Hematopoietic multipotent progenitor cell treated with erythropoietin and hydrocortisone succinate and interleukin-3 and kit ligand, for 6 days (in vitro differentiated cells): ENCODE data around the gene TOMM20.

Source experiments
- DNase-seq: peaks from one replicate; pipeline ENCODE4 v3.0.0-alpha.2; 2015

Gene TOMM20

GRCh38 chr1:235133086-235133485 is 4.4 kb upstream of the TOMM20 start:
- DNase-seq: no peak

GRCh38 chr1:235131961-235132360 is 3.3 kb upstream of the TOMM20 start:
- DNase-seq: no peak

- no peak for DNase-seq
Observed at GRCh38 chr1:235130766-235131270, 2.2 kb upstream of the TOMM20 start.

GRCh38 chr1:235129774-235130570 is 1.3 kb upstream of the TOMM20 start:
- no peak for DNase-seq

GRCh38 chr1:235127732-235128455 is 743 bp downstream of the TOMM20 start:
- peak; percentile 33 for DNase-seq

- DNase-seq: peak; percentile 42
Observed at GRCh38 chr1:235127203-235127602, 1.4 kb downstream of the TOMM20 start.

GRCh38 chr1:235124665-235125064 is 4.0 kb downstream of the TOMM20 start:
- DNase-seq: no peak

GRCh38 chr1:235124111-235124510 is 4.5 kb downstream of the TOMM20 start:
- DNase-seq: no peak

GRCh38 chr1:235122348-235122747 is 6.3 kb downstream of the TOMM20 start:
- no peak for DNase-seq

GRCh38 chr1:235113183-235113917 is 15.3 kb downstream of the TOMM20 start:
- peak; percentile 52 for DNase-seq

GRCh38 chr1:235112297-235113182 is 16.1 kb downstream of the TOMM20 start:
- DNase-seq: no peak

- no peak for DNase-seq
Observed at GRCh38 chr1:235111107-235111506, 17.5 kb downstream of the TOMM20 start.

- no peak for DNase-seq
Observed at GRCh38 chr1:235108876-235109275, 19.8 kb downstream of the TOMM20 start.

GRCh38 chr1:235108185-235108593 is 20.4 kb downstream of the TOMM20 start:
- DNase-seq: no peak

GRCh38 chr1:235107368-235108184 is 21.1 kb downstream of the TOMM20 start:
- DNase-seq: no peak

GRCh38 chr1:235106457-235106856 is 22.2 kb downstream of the TOMM20 start:
- peak; percentile 48 for DNase-seq

- DNase-seq: no peak
Observed at GRCh38 chr1:235105051-235106043, 23.3 kb downstream of the TOMM20 start.

GRCh38 chr1:235102993-235103411 is 25.6 kb downstream of the TOMM20 start:
- no peak for DNase-seq

GRCh38 chr1:235102259-235102582 is 26.4 kb downstream of the TOMM20 start:
- DNase-seq: no peak

GRCh38 chr1:235101558-235102258 is 26.9 kb downstream of the TOMM20 start:
- no peak for DNase-seq
